ENCODE results near the gene AGBL3.

DNA sequence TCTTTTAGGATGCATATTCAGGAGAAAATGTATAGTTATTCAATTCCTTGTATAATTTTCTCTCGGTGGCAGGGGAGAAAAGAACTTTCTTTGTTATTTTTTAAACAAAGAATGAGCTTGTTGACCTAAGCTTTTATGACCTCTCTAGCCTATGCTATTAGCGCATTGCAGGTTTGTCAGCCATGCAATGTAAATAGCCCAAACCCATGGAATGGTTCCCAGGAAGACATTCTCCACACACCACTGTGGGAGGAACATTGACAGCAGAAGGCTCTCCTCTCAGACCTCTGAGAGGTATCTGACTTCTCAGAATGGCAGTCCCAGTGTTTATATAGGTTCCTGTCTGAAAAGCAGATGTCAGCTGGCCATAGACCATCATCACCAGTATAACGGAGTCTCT, 19.6 kb upstream of the AGBL3 start:
- TF ChIP-seq, protein P1, sequence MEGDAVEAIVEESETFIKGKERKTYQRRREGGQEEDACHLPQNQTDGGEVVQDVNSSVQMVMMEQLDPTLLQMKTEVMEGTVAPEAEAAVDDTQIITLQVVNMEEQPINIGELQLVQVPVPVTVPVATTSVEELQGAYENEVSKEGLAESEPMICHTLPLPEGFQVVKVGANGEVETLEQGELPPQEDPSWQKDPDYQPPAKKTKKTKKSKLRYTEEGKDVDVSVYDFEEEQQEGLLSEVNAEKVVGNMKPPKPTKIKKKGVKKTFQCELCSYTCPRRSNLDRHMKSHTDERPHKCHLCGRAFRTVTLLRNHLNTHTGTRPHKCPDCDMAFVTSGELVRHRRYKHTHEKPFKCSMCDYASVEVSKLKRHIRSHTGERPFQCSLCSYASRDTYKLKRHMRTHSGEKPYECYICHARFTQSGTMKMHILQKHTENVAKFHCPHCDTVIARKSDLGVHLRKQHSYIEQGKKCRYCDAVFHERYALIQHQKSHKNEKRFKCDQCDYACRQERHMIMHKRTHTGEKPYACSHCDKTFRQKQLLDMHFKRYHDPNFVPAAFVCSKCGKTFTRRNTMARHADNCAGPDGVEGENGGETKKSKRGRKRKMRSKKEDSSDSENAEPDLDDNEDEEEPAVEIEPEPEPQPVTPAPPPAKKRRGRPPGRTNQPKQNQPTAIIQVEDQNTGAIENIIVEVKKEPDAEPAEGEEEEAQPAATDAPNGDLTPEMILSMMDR (IDR thresholded peaks at IDR 0.05): no peak
- TF ChIP-seq EZH2 (IDR thresholded peaks at IDR 0.05): no peak
